Omental fat pad (tissue), 4 donors: Measurements from ENCODE around the gene HNRNPF. TPM values are rescaled to one million over a fixed set of nuclear protein-coding genes. Genes with fewer than 3 reads are reported as not detected.

Experiments used
- ATAC-seq: fragments of 150-250 bp; one replicate; pipeline ENCODE4 v1.9.1; 2016; ENCODE audit warnings: mild to moderate bottlenecking, moderate library complexity; ENCODE audit not compliant: low FRiP score
- DNase-seq: peaks from one replicate; pipeline ENCODE4 v3.0.0-alpha.2; 2019; ENCODE audit warnings: low spot score
- CTCF ChIP-seq, 3 donors: fragments of 450-650 bp; IDR thresholded peaks; one replicate each; pipeline ENCODE4 v1.5.1; 2016 to 2017; ENCODE audit warnings: antibody characterized with exemption in 3 of 3, mild to moderate bottlenecking in 3 of 3, moderate library complexity in 2 of 3
- total RNA-seq, 4 donors: library from RNA; depleted of rRNA; stranded (reverse); fragments of >200 nt; gene quantifications; one replicate each; pipeline ENCODE4 v1.1.0, GENCODE V29; 2016

Gene HNRNPF
- total RNA-seq, 4 donors from 2014 or later, result 140 to 345 (median 164) TPM

DNA sequence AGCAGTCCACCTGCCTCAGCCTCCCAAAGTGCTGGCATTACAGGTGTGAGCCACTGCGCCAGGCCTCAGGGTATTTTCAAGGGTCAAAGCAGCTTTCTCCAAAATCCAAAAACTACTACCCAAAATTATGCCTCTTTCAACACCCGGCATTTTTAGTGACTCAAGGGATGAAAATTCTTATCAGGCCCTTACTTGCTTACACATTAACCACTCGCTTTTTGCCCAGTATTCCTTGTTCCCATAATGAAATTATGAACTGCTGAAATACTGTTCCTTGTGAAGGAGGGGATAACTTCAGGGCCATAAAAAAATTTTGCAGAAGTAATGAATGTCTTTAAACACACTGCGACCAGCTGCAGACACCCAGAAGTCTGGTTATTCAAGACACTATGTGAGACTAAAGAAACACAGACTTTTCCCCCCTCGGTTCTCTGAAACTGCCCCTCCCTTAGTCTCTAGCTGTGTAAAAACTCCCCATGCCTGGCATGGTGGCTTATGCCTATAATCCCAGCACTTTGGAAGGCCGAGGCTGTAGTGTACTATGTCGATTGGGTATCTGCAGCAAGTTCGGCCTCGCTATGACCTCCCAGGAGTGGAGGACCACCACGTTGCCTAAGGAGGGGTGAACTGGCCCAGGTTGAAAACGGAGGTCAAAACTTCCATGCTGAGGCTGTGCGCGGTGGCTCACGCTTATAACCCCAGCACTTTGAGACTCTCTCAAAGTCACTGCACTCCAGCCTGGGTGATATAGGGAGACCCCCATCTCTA lies 25.6 kb downstream of the HNRNPF start:
- no peak for DNase-seq
- no peak for TF ChIP-seq CTCF (IDR thresholded peaks at IDR 0.05)
- ATAC-seq, result no peak

- DNase-seq, result no peak
- no peak for TF ChIP-seq CTCF (IDR thresholded peaks at IDR 0.05)
- no peak for ATAC-seq
Measured at GRCh38 chr10:43380610-43381222, 28.3 kb downstream of the HNRNPF start.

DNA sequence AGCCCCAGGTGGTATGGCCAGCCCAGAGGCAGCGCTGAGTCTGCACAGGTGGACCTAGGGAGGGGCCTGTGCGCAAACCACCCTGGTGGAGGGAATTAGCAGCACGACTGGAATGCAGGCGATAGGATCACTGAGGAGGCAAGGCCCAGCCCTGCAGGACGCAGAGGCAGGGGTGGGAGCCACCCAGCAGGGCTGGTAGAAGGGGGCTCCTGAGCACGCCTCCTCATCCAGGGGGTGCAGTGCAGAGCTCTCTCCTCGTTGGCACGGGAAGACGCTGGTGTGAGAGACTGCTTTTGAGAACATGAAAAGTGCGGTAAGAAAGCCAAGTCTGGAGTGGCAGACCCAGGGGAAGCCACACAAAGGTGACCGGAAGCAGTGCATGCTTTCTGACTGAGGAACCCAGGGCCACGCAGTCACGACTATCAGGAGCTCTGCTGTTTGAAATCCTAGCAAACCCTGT lies 31.5 kb downstream of the HNRNPF start:
- DNase-seq, result no peak
- no peak for TF ChIP-seq CTCF (IDR thresholded peaks at IDR 0.05)

GRCh38 chr10:43376828-43377423 lies 32.1 kb downstream of the HNRNPF start:
- no peak for TF ChIP-seq CTCF (IDR thresholded peaks at IDR 0.05)
- DNase-seq (no peak), ATAC-seq (no peak)

More for the DNA sequence above, 31.5 kb downstream of the HNRNPF start:
- no peak for ATAC-seq

DNA sequence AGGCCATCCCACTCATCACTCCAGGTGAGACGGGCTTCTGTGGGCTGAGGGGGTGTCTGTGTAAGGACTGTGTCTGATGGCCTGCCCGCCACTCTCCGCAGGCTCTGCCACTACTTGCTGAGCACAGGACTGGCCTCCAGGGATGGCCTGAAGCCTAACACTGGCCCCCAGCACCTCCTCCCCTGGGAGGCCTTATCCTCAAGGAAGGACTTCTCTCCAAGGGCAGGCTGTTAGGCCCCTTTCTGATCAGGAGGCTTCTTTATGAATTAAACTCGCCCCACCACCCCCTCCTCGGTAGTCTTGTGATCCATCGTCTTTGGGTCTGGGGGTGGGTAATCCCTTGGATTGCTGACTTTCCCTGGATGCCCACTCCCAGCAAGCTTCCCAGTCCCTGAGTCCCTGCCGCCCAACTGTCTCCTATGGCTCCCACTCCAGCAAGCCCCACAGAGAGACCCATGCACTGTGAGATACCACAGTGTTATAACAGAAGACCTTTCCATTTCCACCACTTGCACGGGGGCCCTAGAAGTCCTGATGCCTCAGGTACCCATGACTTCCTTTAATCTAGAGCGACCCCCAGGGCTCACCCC lies 32.8 kb downstream of the HNRNPF start:
- TF ChIP-seq CTCF (IDR thresholded peaks at IDR 0.05), result no peak
- ATAC-seq, result no peak
- no peak for DNase-seq

DNA sequence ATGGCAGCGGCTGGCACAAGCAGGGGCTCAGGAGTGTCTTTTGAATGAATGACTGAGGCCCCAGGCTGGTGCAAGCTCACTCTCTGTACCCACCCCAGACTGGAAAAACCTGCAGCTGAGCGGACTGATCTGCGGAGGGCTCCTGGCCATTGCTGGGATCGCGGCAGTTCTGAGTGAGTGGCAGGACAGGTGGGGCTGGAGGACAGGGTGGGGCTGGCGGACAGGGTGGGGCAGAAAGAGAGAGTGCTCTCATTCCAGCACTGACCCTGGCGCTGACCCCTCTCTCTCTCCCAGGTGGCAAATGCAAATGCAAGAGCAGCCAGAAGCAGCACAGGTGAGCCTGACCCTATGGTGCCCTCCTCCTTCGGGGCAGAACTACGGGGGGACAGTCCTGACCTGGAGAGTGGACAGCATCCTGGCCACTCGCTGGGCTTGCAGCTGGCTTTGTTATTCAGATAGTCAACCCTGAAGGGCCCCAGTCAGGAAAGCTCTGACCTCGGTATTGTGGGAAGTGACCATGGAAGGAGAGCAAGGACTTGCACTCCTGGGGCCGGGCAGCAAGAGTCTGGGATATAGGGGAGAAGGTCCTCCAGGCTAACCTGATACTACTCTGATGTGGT lies 33.5 kb downstream of the HNRNPF start:
- ATAC-seq (no peak), DNase-seq (no peak)
- no peak for TF ChIP-seq CTCF (IDR thresholded peaks at IDR 0.05)
